Measurements from ENCODE around the gene RFXAP. TPM values are rescaled to one million over a fixed set of nuclear protein-coding genes. Genes with fewer than 3 reads are reported as not detected.

RFXAP gene, protein sequence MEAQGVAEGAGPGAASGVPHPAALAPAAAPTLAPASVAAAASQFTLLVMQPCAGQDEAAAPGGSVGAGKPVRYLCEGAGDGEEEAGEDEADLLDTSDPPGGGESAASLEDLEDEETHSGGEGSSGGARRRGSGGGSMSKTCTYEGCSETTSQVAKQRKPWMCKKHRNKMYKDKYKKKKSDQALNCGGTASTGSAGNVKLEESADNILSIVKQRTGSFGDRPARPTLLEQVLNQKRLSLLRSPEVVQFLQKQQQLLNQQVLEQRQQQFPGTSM
- 20.3 TPM for total RNA-seq

DNA sequence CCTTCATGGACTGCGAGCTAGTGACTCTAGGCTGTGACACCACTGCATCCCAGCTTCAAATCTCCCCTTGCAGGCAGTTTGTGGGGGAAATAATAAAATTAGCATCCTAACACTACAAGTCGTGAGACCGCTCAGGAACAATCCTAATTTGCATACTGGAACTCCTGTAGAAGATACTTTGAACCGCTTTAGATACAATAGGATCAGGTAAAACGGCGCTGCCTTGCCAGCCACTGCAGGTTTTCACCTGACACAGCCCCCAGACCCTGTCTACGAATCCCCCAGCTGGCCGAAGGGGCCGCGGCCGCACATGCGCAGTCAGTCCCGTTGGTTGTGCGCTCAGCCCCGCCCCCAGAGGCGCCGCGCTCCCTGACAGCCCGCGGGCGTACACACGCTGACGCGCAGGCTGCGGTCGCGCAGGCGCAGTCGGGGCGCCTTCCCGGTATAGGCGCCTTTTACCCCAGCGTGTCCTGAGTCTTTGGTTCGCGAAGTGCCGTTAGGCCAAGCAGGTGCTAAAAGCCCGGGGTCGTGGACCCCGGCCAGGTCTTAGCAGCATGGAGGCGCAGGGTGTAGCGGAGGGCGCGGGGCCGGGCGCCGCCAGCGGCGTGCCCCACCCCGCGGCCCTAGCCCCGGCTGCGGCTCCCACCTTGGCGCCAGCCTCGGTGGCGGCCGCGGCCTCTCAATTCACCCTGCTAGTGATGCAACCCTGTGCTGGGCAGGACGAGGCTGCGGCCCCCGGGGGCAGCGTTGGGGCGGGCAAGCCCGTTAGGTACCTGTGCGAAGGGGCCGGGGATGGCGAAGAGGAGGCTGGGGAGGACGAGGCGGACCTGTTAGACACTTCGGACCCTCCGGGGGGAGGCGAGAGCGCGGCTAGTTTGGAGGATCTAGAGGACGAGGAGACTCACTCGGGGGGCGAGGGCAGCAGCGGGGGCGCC is at the start of gene RFXAP:
Gene RFXAP (plus strand): TSS at position 419 of the 935 bp plus-strand sequence. CDS start 136 bp downstream, at position 555.

Other genes starting within 250 kb of the RFXAP start
- gene SERTM1, start 145.2 kb upstream of the RFXAP start, total RNA-seq, result 3.4 TPM
- 14.4 TPM for gene SMAD9, start 101.0 kb downstream of the RFXAP start, total RNA-seq
- gene ALG5, start 180.1 kb downstream of the RFXAP start, total RNA-seq, result 20.7 TPM
- gene EXOSC8, start 181.6 kb downstream of the RFXAP start, total RNA-seq, result 47.0 TPM
- gene SUPT20H, start 240.5 kb downstream of the RFXAP start, total RNA-seq, result 132 TPM